ENCODE results near the gene SORCS2. TPM values are rescaled to one million over a fixed set of nuclear protein-coding genes. Genes with fewer than 3 reads are reported as not detected.

Gene SORCS2
- total RNA-seq, 1 donor from 2014 or later = 9.6 TPM

DNA sequence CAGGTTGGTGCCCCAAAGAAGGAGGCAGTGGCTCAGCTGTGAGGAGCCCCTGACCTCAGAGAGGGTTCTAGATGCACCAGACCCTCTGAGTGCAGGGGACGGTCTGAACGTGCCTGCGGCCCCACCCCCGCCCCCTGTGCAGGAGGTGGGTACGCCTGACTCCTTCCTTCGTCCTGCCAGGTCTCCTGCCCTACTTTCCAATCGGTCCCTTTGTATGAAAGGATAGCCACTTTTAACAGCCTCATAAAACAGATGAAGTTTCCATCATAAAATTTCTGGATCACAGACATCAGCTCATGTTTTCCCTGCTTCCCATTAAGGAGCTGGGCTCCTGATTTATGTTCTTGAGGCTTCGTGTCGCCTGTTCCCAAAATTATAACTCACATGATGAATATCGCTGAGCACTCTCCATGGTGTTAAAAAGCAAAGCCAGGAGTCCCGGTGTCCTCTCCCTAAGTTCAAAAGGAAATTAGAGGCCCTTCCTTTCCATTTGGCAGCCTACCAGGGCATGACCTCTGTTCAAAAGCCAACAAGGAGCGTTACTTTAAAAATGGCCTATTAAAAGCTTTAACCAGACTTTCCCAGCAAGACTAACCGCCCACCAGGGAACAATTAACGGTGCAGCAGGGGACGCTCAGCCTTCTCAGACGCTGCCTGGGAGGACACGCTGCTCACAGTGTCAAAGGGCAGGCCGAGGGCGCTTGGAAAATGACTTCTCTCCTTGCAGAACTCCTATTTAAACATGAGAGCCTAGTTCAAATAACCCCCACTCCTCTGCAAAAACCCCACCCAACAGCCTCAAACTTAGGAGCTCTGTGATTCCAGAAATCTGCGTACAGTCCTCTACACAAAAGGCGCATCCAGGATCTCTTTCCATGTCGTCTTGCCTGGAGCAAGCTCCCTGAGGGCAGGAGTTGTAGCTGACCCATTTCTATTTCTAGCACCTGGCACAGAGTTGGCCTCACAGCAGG lies 565.4 kb downstream of the SORCS2 start:
- no peak for DNase-seq (ENCODE audit: low spot score)

DNA sequence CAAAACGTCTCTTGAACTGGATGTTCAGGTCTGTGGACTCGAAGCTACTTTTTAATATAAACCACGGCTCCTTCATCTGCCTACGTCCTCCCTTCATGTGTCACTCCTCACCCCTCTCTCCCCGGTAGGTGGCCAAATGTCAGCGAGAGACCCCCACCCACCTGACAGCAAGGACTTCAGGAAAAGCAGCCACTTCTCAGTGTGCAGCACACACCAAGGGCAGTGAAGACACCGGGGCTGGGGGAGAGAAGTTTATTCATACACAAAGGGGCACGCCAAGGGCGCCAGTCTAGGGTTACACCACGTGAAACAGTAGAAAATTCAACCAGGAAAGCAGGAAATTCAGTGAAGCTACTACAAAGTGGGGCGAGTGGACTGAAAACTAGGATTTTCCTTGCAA lies 566.1 kb downstream of the SORCS2 start:
- DNase-seq (ENCODE audit: low spot score) = no peak

DNA sequence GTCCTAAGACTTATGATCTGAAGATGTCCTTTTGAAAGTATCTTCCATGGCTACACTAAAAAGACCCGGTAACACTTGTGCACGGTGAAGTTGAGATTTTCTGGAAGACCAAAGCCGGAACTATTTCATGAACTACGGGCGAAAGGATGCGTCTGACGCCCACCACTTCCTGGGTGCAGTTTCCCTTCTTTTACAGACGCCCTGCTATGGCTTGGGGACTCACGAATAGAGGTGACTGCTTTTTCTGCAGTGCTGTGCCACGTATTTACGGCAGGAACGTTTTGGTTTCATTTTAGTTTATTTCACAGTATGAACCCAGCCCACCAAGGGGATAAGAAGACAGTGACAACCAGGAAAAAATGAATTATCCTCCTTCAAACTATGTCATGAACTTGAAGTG lies 566.9 kb downstream of the SORCS2 start:
- no peak for DNase-seq (ENCODE audit: low spot score)

- DNase-seq (ENCODE audit: low spot score) = no peak
Observed at GRCh38 chr4:7759635-7760034, 567.3 kb downstream of the SORCS2 start.

DNA sequence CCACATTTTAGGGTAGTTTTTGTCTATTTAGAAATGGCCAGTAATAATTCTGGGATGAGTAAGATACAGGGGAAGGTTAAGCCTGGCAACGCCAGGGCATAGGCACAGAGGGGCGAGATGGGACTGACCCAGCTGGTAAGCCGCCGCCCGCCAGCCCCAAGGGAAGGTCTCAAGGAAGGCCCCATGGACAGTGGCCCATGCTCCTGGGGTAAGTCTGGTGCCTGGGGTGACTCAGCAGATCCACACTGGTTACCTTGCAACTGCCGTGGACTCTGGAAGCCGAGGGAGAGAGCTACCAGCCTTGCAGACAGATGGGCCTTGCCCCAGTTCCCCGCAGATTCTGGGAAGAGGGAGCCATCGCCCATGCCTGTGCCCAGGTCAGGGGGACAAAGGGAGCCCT lies 567.9 kb downstream of the SORCS2 start:
- DNase-seq (ENCODE audit: low spot score) = no peak

DNA sequence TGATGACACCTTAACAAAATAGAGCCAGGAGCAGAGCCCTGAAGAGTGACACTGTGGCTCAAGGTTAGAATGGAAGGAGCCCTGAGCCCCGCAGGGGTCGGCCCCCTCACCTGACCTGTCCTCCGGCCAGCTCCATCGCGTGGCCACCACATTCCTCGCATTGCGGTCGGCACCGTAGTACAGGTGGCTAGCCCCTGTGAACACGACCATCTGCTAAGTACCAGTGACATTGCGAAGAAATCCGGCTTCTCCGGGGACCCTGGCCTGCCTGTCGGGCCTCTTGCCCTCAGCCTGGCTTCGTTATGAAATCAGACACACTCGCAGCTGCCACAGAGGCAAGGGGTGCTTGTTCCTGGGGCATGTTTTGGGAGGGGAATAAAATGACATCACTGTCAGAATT lies 568.4 kb downstream of the SORCS2 start:
- no peak for DNase-seq (ENCODE audit: low spot score)

GRCh38 chr4:7761312-7761711 lies 569.0 kb downstream of the SORCS2 start:
- DNase-seq (ENCODE audit: low spot score) = no peak

GRCh38 chr4:7761720-7762119 lies 569.4 kb downstream of the SORCS2 start:
- DNase-seq (ENCODE audit: low spot score) = peak; percentile 58

DNA sequence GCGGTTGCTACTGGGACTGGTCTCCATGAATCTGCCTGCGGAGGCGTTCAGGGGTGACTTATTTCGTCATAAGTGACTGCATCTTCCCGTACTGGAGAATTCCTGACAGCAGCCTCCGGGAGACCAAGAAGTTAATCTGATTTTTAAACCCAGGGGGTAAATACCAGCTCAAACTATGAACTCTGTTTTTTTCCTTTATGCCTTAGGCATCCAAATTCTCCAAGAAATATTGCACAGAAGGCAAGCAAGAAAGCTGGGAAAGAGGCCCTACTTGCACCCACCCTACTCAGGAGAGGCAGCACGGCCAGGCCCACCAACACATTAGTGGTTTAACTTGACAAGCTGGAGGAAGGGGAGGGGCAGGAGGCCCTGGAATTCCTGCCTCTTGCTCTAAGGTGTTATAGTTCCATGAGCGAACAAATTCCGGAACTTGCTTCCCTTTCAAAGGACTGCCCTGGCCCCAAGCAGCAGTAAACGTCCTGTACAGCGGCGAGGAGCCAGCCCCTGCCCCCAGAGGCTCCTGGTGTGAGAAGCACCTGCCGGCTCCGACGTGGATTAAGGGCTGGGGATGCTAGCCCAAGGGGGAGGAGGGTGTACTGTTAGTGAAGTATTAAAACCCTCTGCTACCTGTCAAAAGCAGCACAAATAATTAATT lies 570.2 kb downstream of the SORCS2 start:
- DNase-seq (ENCODE audit: low spot score) = no peak

GRCh38 chr4:7763106-7763505 lies 570.8 kb downstream of the SORCS2 start:
- no peak for DNase-seq (ENCODE audit: low spot score)

- DNase-seq (ENCODE audit: low spot score) = no peak
Observed at GRCh38 chr4:7763788-7764187, 571.5 kb downstream of the SORCS2 start.

DNA sequence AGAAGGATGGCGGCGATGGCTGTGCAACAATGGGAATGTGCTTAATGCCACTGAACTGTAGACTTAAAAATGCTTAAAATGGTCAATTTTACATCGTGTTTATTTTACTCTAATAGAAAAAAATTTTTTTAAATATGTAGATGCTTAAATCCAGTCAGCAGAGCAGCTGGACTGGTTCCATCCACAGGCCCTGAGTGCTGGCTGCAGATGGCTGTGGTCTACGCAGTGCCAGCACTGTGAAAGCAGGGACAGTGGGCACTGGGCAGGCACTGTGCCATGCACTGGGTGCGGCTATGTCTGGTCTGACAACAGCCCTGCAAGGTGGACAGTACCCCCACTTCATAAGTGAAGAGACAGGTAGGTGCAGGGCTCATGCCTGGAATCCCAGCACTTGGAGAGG lies 572.1 kb downstream of the SORCS2 start:
- no peak for DNase-seq (ENCODE audit: low spot score)

DNA sequence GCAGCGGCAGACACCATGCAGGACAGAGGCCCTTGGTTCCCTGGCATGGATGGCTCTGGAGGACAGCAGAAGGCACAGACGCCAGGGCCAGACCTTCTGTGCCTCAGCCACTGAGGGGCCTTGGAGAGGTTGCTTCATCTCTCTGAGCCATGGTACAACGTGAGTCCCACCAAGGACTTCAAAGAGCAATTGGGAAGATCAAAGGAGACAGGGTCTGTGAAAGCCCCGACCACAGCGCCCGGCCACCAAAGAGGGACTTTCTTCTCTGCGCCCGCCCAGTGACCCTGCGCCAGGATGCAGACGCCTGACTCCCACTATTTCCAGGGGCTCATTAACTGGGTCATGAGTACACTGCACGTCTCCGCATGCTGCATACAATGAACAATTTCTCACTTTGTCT lies 573.3 kb downstream of the SORCS2 start:
- DNase-seq (ENCODE audit: low spot score) = no peak

GRCh38 chr4:7766086-7766485 lies 573.7 kb downstream of the SORCS2 start:
- no peak for DNase-seq (ENCODE audit: low spot score)

DNA sequence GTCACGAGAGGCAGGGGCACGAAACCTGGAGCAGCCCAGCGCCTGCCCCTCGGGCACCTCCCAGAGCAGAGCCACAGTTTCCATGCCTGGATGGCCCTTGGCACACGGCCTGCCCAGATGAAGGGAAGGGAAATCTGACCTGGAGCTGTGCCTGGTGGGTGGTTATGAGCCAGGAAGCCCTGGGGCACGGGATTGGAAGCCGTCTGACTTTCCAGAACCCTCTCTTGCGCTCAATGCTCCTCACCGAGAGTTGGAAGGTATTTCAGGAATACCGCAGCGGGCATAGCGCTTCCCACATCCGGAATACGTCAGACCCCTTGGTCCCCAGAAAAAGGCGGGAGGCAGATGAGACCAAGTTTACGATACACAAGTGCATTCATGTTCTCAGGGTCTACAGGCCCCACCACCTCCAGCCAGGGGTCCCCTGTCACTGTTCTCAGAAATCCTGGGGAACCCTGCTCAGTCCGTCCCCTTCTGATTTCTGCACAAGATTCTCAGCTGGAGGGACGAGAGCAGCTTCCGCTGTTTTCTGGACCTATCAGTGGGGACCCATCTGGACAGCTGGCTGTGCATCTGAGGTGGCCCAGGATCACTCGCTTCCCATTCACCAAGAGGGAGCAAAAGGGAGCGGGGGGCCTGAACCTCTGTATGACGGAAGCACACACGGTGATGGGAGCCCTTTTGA lies 574.5 kb downstream of the SORCS2 start:
- no peak for DNase-seq (ENCODE audit: low spot score)

DNA sequence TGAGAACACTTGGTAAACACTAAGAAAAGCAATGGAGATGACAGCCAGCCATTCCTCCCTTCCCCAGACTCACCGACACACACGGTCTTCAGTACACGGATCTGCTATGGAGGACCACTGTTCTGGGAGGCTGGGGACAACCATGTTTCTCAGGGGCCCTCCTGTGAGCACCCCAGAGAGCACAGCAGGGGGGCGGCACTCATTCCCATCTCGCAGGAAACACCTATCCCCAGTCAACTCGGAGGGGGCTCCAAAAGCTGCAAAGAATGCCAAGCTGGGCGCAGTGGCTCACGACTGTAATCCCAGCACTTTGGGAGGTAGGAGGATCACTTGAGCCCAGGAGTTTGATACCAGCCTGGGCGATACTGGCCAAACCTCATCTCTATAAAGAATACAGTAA lies 575.2 kb downstream of the SORCS2 start:
- no peak for DNase-seq (ENCODE audit: low spot score)

DNA sequence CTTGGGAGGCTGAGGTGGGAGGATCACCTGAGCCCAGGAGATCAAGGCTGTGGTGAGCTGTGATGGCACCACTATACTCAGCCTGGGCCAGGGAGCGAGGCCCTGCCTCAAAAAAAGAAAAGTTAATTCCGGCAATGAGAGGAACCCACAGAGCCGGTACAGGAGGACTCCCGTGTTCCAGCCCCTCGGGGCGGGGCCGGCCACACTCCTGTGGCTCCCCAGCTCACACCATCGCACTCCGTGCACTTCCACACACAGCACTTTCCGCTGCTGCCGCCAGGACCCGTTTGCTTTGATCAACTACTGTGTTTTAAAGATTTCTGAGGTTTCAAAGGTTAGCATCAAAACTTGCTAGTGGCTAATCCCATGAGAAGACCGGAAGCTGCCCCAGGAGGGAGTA lies 575.6 kb downstream of the SORCS2 start:
- DNase-seq (ENCODE audit: low spot score) = no peak

DNA sequence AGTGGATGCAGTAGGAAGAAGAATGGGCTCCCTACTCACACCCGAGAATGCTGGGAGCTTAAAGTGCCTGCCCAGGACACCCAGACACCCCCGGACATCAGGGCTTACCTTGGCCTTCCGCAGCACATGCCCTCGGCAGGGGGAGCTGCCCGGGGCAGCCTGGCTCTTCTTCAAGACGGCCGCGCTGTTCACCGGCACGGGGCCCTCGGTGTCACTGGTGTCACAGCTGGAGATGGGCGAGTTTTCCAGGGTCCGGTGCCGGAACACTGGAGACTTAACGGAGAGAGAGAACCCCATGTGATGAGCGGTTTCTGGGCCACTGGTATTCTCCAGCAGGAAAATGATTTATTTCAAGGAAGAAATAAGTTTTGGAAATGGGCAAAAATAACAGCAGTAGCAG lies 576.4 kb downstream of the SORCS2 start:
- DNase-seq (ENCODE audit: low spot score) = no peak

GRCh38 chr4:7769396-7770223 lies 577.3 kb downstream of the SORCS2 start:
- DNase-seq (ENCODE audit: low spot score) = no peak

DNA sequence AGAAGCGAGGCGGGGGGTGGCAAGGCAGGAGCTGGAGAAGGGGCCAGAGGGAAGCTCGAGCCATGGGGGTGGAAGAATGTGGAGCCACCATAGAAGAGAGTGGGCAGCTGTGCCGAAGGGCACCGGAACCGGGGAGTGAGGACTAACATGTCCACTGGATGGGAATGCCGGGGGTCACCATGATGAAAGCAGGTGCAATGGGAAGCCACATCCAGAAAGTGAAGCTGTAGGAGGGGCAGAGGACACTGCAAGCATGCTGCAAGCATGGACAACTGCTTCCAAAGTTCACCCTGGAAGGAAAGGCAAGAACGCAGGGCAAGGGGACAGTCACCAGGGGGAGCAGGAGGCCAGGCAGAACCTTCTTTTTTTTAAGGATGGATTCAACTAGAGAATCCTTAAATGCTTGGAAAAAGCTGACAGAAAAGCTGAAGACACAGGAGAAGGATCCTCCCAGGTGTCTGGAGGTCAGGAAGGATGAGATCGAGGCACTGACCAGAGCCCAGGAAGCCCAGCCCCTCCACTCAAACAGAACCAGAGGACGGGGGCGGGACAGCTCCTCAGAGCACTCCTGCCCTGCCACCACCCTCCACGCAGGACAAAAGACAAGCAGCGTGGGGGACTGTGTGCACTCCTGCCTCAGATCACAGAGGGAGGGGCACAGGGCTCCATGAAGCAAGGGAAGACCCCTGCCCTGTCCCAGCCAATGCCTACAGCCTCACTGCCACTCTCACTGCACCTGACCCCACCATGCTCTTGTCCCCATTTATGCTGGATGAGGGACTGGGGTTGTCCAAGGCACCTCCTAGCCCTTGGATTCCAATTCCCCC lies 578.1 kb downstream of the SORCS2 start:
- no peak for DNase-seq (ENCODE audit: low spot score)

DNA sequence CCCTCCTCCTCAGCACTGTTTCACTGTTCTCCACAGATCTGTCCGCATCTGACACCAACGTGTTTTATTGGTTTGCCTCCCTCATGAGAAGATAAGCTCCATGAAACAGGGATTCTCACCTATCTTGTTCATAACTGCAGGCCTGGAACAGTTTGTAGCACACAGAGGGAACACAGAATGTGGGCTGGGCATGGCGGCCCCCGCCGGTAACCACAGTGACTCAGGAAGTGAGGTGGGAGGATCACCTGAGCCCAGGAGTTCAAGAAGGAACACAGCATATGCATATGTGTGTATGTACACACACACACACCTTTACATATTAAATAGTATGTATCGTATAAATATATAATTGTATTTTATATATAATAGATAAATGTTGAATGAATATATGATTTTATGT lies 578.7 kb downstream of the SORCS2 start:
- DNase-seq (ENCODE audit: low spot score) = no peak

Measured in umbilical cord (tissue), 2 donors.